Measurements from ENCODE around the gene NCEH1. TPM values are rescaled to one million over a fixed set of nuclear protein-coding genes. Genes with fewer than 3 reads are reported as not detected.

NCEH1 gene
- total RNA-seq, 2 experiments from 2014 or later = 0.33 to 0.50 TPM

DNA sequence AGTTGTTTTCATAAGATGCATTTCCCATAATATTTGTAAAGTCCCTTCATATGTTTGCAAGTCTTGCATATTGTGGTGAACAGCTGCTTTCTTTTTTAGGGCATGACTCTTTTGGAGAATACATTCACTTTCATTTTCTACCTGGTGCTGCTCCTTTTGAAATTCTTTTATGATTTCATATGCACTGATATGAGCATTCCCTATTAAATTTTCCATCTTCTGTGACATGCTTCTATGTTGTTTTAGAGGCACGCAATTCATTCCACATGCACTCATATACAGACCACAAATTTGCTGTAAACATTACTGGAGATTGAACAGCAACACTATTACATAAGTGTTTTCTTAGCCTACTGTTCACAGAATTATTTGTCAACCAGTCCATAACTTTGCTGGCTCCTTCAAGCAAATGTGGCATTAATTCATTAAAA is 94.8 kb downstream of the NCEH1 start:
- no peak overlapping the region for H3K4me3 ChIP-seq (ENCODE audit: low read length)
- peak in 1 of 14 experiments; percentile 51 for DNase-seq
- peaks cover 11% of the 10 kb centered on the region for H3K4me1 ChIP-seq (ENCODE audit: insufficient read depth, low read length)
- H3K27me3 Mint-ChIP-seq = no peaks in the 10 kb centered on the region
- peak overlapping the region; percentile 75 for H3K4me3 Mint-ChIP-seq
- peaks cover 0 to 30% of the 10 kb centered on the region in 2 experiments for H3K9me3 ChIP-seq (ENCODE audit: control insufficient read depth in 1 of 2, insufficient read depth in 1 of 2, low read length in 2 of 2)
- intact Hi-C loops (cut with DNase I, micrococcal nuclease) = no loop called here
- H3K36me3 Mint-ChIP-seq (ENCODE audit: low read depth) = peaks cover 5% of the 10 kb centered on the region
- no peak for ATAC-seq (ENCODE audit: poor library complexity)
- ChIA-PET POLR2A (interaction anchor here (0.6 to 1.0 kb wide), 2 partner anchors 21 to 43 kb away, joined by 3 read pairs; no protein-coding TSS in a partner anchor), CTCF (no interaction called here)
- H3K27ac Mint-ChIP-seq = no peak overlapping the region
- TF ChIP-seq, protein P1, sequence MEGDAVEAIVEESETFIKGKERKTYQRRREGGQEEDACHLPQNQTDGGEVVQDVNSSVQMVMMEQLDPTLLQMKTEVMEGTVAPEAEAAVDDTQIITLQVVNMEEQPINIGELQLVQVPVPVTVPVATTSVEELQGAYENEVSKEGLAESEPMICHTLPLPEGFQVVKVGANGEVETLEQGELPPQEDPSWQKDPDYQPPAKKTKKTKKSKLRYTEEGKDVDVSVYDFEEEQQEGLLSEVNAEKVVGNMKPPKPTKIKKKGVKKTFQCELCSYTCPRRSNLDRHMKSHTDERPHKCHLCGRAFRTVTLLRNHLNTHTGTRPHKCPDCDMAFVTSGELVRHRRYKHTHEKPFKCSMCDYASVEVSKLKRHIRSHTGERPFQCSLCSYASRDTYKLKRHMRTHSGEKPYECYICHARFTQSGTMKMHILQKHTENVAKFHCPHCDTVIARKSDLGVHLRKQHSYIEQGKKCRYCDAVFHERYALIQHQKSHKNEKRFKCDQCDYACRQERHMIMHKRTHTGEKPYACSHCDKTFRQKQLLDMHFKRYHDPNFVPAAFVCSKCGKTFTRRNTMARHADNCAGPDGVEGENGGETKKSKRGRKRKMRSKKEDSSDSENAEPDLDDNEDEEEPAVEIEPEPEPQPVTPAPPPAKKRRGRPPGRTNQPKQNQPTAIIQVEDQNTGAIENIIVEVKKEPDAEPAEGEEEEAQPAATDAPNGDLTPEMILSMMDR (IDR thresholded peaks at IDR 0.05) = no peak
- no peak overlapping the region for H3K27ac ChIP-seq (ENCODE audit: low read depth in 1 of 2, low read length in 2 of 2)
- no peaks in the 10 kb centered on the region for H3K27me3 ChIP-seq (ENCODE audit: control insufficient read depth in 1 of 2, insufficient read depth in 2 of 2, low read length in 2 of 2)
- H3K36me3 ChIP-seq (ENCODE audit: insufficient read depth, low read length) = no peaks in the 10 kb centered on the region
- H3K9me3 Mint-ChIP-seq = peaks cover under 1% of the 10 kb centered on the region
- peaks cover 17% of the 10 kb centered on the region for H3K4me1 Mint-ChIP-seq (ENCODE audit: low read depth)

DNA sequence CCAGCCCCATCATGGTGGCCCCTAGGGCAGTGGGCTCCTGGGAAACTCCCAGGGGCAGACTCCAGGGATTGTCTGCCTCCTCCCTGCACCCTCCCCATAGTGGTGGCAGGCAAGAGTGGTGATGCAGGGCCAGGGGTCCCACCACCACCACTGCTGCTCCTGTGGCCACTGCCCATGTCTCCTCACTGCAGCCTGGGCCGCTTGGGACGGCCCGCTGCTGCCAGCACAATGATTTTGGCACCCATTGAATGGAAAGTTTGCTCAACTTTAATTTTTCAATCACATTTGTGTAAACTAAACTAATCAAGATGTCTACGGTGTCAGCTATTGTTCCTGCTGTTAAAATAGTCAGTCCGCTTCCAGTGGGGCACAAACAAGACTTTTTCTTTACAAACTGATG is 95.6 kb downstream of the NCEH1 start:
- no peaks in the 10 kb centered on the region for H3K27me3 Mint-ChIP-seq
- peaks cover 17% of the 10 kb centered on the region for H3K4me1 Mint-ChIP-seq (ENCODE audit: low read depth)
- Histone ChIP-seq H3K27me3 (ENCODE audit: control insufficient read depth in 1 of 2, insufficient read depth in 2 of 2, low read length in 2 of 2) (no peaks in the 10 kb centered on the region), H3K27ac (ENCODE audit: low read depth in 1 of 2, low read length in 2 of 2) (no peak overlapping the region), H3K9me3 (ENCODE audit: control insufficient read depth in 1 of 2, insufficient read depth in 1 of 2, low read length in 2 of 2) (peaks cover 0 to 30% of the 10 kb centered on the region in 2 experiments), H3K4me1 (ENCODE audit: insufficient read depth, low read length) (peaks cover 11% of the 10 kb centered on the region), H3K4me3 (ENCODE audit: low read length) (no peak overlapping the region), H3K36me3 (ENCODE audit: insufficient read depth, low read length) (no peaks in the 10 kb centered on the region)
- H3K36me3 Mint-ChIP-seq (ENCODE audit: low read depth) = peaks cover 5% of the 10 kb centered on the region
- peaks cover 5% of the 10 kb centered on the region for H3K9me3 Mint-ChIP-seq
- no peak overlapping the region for H3K4me3 Mint-ChIP-seq
- intact Hi-C loops (cut with DNase I, micrococcal nuclease) = no loop called here
- TF ChIP-seq, protein P1 (IDR thresholded peaks at IDR 0.05) = no peak
- ATAC-seq (ENCODE audit: poor library complexity) = no peak
- POLR2A ChIA-PET = interaction anchor here (1.0 kb wide), 1 partner anchor 20 kb away, joined by 3 read pairs; no protein-coding TSS in a partner anchor
- no peak for DNase-seq
- CTCF ChIA-PET = no interaction called here
- no peak overlapping the region for H3K27ac Mint-ChIP-seq

DNA sequence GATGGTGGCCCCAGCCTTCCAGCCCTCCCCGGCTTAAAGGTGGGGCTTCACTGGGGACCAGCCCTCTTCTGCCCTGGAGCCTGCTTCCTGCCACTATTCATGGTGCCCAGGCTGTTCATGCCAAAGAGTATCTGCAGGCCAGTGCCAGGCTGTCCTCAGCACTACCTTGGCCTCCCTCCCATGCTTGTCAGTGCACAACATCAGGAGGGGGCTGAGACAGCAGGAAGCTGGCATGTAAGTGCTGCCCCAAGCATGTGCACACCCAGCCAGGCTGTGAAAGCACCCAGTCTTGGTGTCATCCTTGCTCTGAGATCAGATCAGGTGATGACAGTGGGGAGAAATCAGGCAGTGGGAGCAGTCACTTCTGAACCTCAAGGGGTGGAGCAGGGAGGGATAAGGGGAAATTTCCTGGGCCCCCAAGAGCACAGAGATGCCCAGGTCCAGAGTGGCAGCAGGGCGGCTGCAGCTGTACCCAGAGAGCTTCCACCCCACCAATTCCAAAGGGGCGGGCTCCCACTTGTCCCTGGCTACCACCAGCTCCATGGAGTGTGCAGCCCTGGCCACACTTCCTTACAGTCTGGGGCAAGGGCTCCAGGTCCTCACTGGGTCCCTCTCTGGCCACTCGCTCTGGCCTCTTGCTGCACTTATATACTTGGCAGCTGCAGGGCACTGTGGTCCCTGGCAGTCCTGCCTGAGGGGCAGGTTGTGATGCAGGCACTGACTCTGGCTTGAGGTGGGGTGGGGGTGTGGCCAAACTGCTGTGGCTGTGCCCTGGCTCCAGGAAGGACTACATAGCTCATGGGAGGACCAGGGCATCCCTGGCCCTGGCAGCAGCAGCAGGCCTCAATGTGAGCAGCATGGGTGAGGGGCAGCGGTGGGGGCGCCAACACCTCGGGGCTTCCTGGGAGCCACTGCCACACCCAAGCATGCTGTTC is 96.3 kb downstream of the NCEH1 start:
- POLR2A ChIA-PET = no interaction called here
- DNase-seq (no peak), ATAC-seq (ENCODE audit: poor library complexity) (no peak)
- peaks cover 0 to 30% of the 10 kb centered on the region in 2 experiments for H3K9me3 ChIP-seq (ENCODE audit: control insufficient read depth in 1 of 2, insufficient read depth in 1 of 2, low read length in 2 of 2)
- Mint-ChIP-seq H3K27me3 (no peaks in the 10 kb centered on the region), H3K36me3 (ENCODE audit: low read depth) (peaks cover 5% of the 10 kb centered on the region), H3K9me3 (peaks cover 5% of the 10 kb centered on the region), H3K27ac (no peak overlapping the region), H3K4me1 (ENCODE audit: low read depth) (peaks cover 17% of the 10 kb centered on the region), H3K4me3 (no peak overlapping the region)
- intact Hi-C loops (cut with DNase I, micrococcal nuclease) = no loop called here
- H3K27me3 ChIP-seq (ENCODE audit: control insufficient read depth in 1 of 2, insufficient read depth in 2 of 2, low read length in 2 of 2) = no peaks in the 10 kb centered on the region
- peaks cover 11% of the 10 kb centered on the region for H3K4me1 ChIP-seq (ENCODE audit: insufficient read depth, low read length)
- H3K4me3 ChIP-seq (ENCODE audit: low read length) = no peak overlapping the region
- CTCF ChIA-PET = no interaction called here
- H3K36me3 ChIP-seq (ENCODE audit: insufficient read depth, low read length) = no peaks in the 10 kb centered on the region
- no peak overlapping the region for H3K27ac ChIP-seq (ENCODE audit: low read depth in 1 of 2, low read length in 2 of 2)
- TF ChIP-seq, protein P1 (IDR thresholded peaks at IDR 0.05) = no peak
